SH-SY5Y (cell line): ENCODE measurements around the gene PDE4B.

Source experiments
- GATA2 ChIP-seq: IDR thresholded peaks from 2 replicates; pipeline ENCODE4 v1.6.1; 2011; ENCODE audit warnings: mild to moderate bottlenecking, low read depth, low read length
- GATA3 ChIP-seq: IDR thresholded peaks from 2 replicates; pipeline ENCODE4 v1.6.1; 2011; ENCODE audit warnings: low read depth, mild to moderate bottlenecking, low read length, moderate library complexity

Gene PDE4B

DNA sequence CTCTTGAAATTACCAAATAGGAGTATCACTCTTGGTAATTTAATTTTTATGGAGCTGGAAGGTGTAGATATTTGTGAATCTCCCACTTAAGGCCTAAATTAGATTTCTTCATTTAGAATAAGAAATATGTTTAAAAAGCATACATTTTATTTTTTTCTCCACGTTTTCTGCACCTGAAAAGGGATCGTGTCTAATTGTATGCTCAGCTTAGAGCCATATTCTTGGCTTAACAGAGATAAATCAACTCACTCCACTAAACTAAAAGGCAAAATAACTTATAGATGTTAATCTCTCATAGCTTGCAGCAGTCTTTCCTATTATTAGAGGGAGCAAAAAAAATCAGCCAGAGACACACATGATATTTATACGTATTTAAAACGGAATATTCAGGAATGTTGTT lies 404.4 kb downstream of the PDE4B start:
- TF ChIP-seq GATA2: no peak

GRCh38 chr1:66197785-66198184 lies 405.1 kb downstream of the PDE4B start:
- TF ChIP-seq GATA3 (no peak), GATA2 (no peak)

DNA sequence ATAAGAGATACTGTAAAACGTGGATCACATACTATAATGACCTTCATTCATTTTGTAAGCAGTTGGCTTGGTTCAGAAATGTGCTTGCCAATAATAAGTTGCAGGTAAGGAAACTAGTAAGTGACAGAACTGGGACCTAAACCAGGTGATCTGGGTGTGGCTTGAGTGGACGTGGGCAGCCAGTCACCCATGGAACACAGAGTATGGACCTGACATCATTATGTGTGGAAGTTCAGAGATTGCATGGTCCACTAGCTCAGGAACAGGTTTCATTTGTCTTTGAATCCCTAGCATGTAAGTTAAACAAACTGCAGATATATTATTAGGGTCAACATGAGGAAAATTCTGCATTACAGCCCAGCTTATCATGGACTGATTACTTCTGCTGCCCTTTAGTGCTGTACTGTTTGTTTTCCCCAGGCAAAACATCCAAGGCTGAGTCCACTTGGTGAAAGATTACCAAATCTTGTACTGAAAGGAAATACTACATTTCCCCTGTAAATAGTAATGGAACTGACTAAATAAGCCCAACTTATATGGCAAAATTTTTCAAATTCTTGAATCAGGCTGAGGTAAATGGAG lies 414.0 kb downstream of the PDE4B start:
- TF ChIP-seq GATA3 (no peak), GATA2 (no peak)

GRCh38 chr1:66207484-66207883 lies 414.8 kb downstream of the PDE4B start:
- TF ChIP-seq GATA2: no peak
- no peak for TF ChIP-seq GATA3

GRCh38 chr1:66208632-66209031 lies 415.9 kb downstream of the PDE4B start:
- TF ChIP-seq GATA3 (no peak), GATA2 (no peak)

GRCh38 chr1:66210635-66211244 lies 418.0 kb downstream of the PDE4B start:
- TF ChIP-seq GATA2 (no peak), GATA3 (no peak)

DNA sequence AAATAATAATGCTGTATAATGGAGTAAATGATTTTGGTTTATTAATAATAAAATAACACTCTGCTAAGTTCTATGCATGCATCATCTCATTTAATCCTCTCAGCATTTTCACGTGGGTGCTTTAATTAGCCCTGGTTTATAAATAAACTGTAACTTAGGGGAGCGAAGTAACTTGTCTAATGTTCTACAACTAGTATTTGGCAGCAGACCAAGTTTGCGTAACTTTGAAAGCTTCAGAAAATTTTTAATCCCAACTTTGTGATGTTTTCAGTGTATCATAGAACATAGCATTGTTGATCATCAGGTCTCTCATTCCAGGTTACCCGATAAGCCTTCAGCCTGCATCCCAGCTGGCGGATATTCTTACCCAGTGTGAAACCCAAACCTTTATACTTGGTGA lies 418.8 kb downstream of the PDE4B start:
- TF ChIP-seq GATA3 (no peak), GATA2 (no peak)

- no peak for TF ChIP-seq GATA2
- TF ChIP-seq GATA3: no peak
Observed at GRCh38 chr1:66213491-66213890, 420.8 kb downstream of the PDE4B start.

- no peak for TF ChIP-seq GATA2
- no peak for TF ChIP-seq GATA3
Observed at GRCh38 chr1:66214901-66215300, 422.2 kb downstream of the PDE4B start.

DNA sequence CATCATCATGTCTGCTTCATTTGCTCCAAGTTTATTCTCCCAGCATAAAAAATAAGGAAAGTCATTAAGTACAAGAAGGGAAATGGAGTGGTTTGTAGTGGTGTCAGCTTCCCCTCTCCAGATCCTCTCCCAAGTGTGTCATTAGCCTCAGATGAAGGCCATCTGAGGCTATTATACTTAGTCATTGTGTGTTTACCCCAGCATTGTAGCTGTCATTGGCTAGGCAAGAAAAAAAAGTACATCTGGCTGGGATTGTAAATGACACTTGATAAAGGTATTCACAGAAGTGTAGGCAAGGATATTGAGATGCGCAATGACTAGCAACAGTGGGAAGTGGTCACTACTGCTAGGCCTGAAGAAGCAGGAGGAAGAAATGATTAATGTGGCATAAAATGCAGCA lies 424.3 kb downstream of the PDE4B start:
- no peak for TF ChIP-seq GATA2
- no peak for TF ChIP-seq GATA3

DNA sequence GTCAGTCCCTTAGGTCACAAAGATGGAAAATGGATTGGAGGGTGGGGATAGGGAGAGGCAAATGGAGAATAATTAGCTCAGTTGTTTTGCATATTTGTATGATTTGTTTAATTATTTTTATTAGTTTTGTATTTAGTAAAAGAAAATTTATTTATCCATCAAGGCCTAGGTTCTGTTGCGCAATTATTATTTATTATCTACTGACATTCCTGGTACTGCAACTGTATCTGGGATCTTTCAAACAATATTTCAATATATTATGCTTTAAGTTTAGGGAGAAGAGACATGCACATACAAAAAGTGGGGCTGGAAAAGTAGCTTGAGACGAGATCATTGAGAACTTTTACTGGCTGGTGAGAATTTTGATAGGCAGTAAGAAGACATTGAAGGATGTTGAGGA lies 424.9 kb downstream of the PDE4B start:
- TF ChIP-seq GATA2 (no peak), GATA3 (no peak)

DNA sequence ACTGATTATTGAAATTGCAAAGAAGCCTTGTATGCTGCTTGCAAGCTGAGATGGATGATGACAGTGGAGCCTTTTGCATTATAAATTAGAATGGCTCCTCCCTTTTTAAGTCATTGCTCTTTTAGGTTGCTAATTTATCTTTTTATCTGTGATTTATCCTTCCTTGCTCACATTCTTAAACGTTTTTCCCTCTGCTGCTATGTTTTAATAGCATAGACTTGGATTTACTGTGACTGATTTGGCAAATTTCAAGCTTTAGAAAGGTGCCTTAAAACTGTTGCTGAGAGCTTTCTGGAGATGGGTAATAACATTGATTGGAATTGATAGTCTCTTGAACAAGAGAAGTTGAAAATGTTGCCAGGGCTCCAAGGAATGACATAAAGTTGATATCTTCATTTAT lies 427.8 kb downstream of the PDE4B start:
- TF ChIP-seq GATA2: no peak
- TF ChIP-seq GATA3: no peak

DNA sequence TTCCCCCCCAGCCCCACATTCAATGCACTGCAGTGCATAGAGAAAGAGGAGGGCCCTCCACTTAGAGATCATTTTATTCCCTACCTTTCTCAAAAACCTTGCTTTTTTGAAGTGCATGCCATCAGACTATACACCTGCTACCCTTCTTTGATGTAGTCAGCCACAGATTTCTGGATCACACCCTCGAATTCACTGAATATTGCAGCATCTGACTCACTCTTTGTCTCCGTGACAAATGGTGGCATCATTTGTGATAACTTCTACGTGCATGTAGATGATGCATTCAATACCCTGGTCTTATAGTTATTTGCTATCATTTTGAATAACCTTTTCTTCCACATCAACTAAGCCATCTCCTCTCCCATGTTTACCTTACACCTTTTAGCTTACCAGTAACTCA lies 431.0 kb downstream of the PDE4B start:
- no peak for TF ChIP-seq GATA3
- no peak for TF ChIP-seq GATA2

DNA sequence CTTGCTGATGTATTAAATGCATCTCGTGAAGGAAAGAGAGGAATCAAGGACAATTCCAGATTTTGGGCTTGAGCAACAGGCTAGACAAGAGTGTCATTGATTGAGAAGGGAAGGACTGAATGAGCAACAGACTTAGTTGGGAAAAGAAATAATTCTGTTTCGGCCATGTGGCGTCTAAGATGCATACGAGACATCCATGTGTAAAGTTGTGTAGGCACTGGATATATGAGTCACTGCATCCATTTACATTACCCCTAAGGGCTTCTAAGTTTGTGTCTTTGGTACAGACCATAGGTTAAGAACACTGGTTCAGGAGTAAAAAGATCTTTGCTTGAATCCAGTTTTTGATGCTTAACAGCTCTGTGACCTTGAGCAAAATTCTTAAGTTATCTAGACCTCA lies 434.3 kb downstream of the PDE4B start:
- TF ChIP-seq GATA2: no peak
- TF ChIP-seq GATA3: no peak

GRCh38 chr1:66227966-66228365 lies 435.3 kb downstream of the PDE4B start:
- TF ChIP-seq GATA3 (no peak), GATA2 (no peak)

- no peak for TF ChIP-seq GATA3
Observed at GRCh38 chr1:66231217-66231616, 438.5 kb downstream of the PDE4B start.
